IMR-90 (cell line): ENCODE measurements around the gene ARL6. TPM values are rescaled to one million over a fixed set of nuclear protein-coding genes. Genes with fewer than 3 reads are reported as not detected.

Experiments used
- ATAC-seq: fragments of 200-7000 bp; cut with Tn5 transposase; 2 replicates; pipeline ENCODE4 v1.9.1; 2020; ENCODE audit warnings: low read depth, mild to moderate bottlenecking, moderate library complexity
- BruUV-seq: library from RNA; stranded (reverse); fragments of 400-500 nt; replicated peaks from 2 replicates; lab custom pipeline; 2021; lab: Mats Ljungman, UMichigan
- CTCF ChIA-PET: fragments of 300-600 bp; formaldehyde crosslinking; extraction: SDS; loops from one replicate; lab custom pipeline; 2021; ENCODE audit warnings: antibody characterized with exemption; lab: Yijun Ruan, JAX
- POLR2A ChIA-PET: fragments of 300-600 bp; sonication (Branson Sonifier 250); formaldehyde crosslinking; loops from one replicate; lab custom pipeline; 2022; ENCODE audit warnings: antibody characterized with exemption; ENCODE audit not compliant: unreplicated experiment; lab: Charles Lee
- DNase-seq: peaks from one replicate; pipeline ENCODE4 v3.0.0; 2013
- H2AFZ ChIP-seq: replicated peaks from 2 replicates; pipeline ENCODE3; 2013; ENCODE audit warnings: low read length, mild to moderate bottlenecking; ENCODE audit not compliant: poor library complexity
- H2AK5ac ChIP-seq: 2 replicates; pipeline ENCODE4 v1.6.1; 2013; ENCODE audit warnings: low read depth, low read length, inconsistent platforms
- H2AK9ac ChIP-seq: replicated peaks from 2 replicates; pipeline ENCODE3; 2013; ENCODE audit warnings: mild to moderate bottlenecking, low read depth, low read length, moderate library complexity; ENCODE audit not compliant: poor library complexity
- H2BK120ac ChIP-seq: 2 replicates; pipeline ENCODE4 v1.6.1; 2013; ENCODE audit warnings: low read depth, low read length, inconsistent platforms
- H2BK15ac ChIP-seq: 3 replicates; pipeline ENCODE4 v1.6.1; 2013; ENCODE audit warnings: low read depth, low read length, inconsistent platforms
- H2BK20ac ChIP-seq: 2 replicates; pipeline ENCODE4 v1.6.1; 2013; ENCODE audit warnings: low read depth, mild to moderate bottlenecking, inconsistent platforms, low read length, moderate library complexity
- H2BK5ac ChIP-seq: 2 replicates; pipeline ENCODE4 v1.6.1; 2013; ENCODE audit warnings: mild to moderate bottlenecking, low read depth, low read length, inconsistent platforms; ENCODE audit not compliant: poor library complexity, severe bottlenecking
- H3K14ac ChIP-seq: replicated peaks from 2 replicates; pipeline ENCODE4 v1.6.1; 2013; ENCODE audit warnings: low read depth, low read length, inconsistent platforms
- H3K18ac ChIP-seq: 2 replicates; pipeline ENCODE4 v1.6.1; 2013; ENCODE audit warnings: low read depth, low read length, control low read depth
- H3K23ac ChIP-seq: 2 replicates; pipeline ENCODE4 v1.6.1; 2013; ENCODE audit warnings: low read depth, low read length, inconsistent platforms
- H3K27ac ChIP-seq: 2 replicates; pipeline ENCODE4 v1.5.1; 2013; ENCODE audit warnings: mild to moderate bottlenecking, control low read depth, low read length; ENCODE audit not compliant: insufficient read depth
- H3K27me3 ChIP-seq: 2 replicates; pipeline ENCODE4 v1.6.1; 2013; ENCODE audit warnings: low read length; ENCODE audit not compliant: control insufficient read depth, insufficient read depth
- H3K36me3 ChIP-seq: 2 replicates; pipeline ENCODE4 v1.6.1; 2013; ENCODE audit warnings: low read length, mixed read lengths; ENCODE audit not compliant: control insufficient read depth, insufficient read depth
- H3K4ac ChIP-seq: 2 replicates; pipeline ENCODE4 v1.6.1; 2013; ENCODE audit warnings: low read depth, low read length, inconsistent platforms
- H3K4me1 ChIP-seq: 2 replicates; pipeline ENCODE4 v1.6.1; 2013; ENCODE audit warnings: low read length, mixed read lengths; ENCODE audit not compliant: control insufficient read depth, insufficient read depth
- H3K4me2 ChIP-seq: 2 replicates; pipeline ENCODE4 v1.6.1; 2013; ENCODE audit warnings: low read depth, mild to moderate bottlenecking, control low read depth, low read length, moderate library complexity
- H3K4me3 ChIP-seq: 2 replicates; pipeline ENCODE4 v1.5.1; 2013; ENCODE audit warnings: low read depth, mild to moderate bottlenecking, control low read depth, low read length, moderate library complexity; ENCODE audit not compliant: insufficient read depth
- H3K56ac ChIP-seq: 2 replicates; pipeline ENCODE4 v1.6.1; 2013; ENCODE audit warnings: low read length, inconsistent platforms; ENCODE audit not compliant: insufficient read depth; ENCODE audit errors: extremely low read depth
- H3K79me1 ChIP-seq, 2 experiments: 2 replicates each; pipeline ENCODE4 v1.6.1; 2013; ENCODE audit warnings: low read length in 2 of 2, inconsistent platforms in 1 of 2, low read depth in 1 of 2
- H3K9ac ChIP-seq: 2 replicates; pipeline ENCODE4 v1.6.1; 2013; ENCODE audit warnings: low read depth, low read length, control low read depth
- H3K9me1 ChIP-seq: 2 replicates; pipeline ENCODE4 v1.6.1; 2013; ENCODE audit warnings: low read length, inconsistent platforms; ENCODE audit not compliant: insufficient read depth
- H3K9me3 ChIP-seq: 2 replicates; pipeline ENCODE4 v1.6.1; 2013; ENCODE audit warnings: low read length; ENCODE audit not compliant: control insufficient read depth, insufficient read depth
- H4K20me1 ChIP-seq: 2 replicates; pipeline ENCODE4 v1.6.1; 2013; ENCODE audit warnings: low read length, inconsistent platforms; ENCODE audit not compliant: insufficient read depth
- H4K5ac ChIP-seq: 2 replicates; pipeline ENCODE4 v1.6.1; 2013; ENCODE audit warnings: mild to moderate bottlenecking, low read depth, low read length, control low read depth
- H4K8ac ChIP-seq, 2 experiments: 2 replicates each; pipeline ENCODE4 v1.6.1; 2013; ENCODE audit warnings: low read depth in 2 of 2, low read length in 2 of 2, control low read depth in 1 of 2, inconsistent platforms in 1 of 2
- H4K91ac ChIP-seq: 2 replicates; pipeline ENCODE4 v1.6.1; 2013; ENCODE audit warnings: low read depth, low read length, inconsistent platforms; ENCODE audit not compliant: insufficient read depth
- CHD1 ChIP-seq: IDR thresholded peaks from 2 replicates; pipeline ENCODE4 v1.6.1; 2012; ENCODE audit warnings: low read depth, low read length, improper control_type of control experiment
- CTCF ChIP-seq: conservative IDR thresholded peaks from 2 replicates; pipeline ENCODE4 v1.5.1; 2012; ENCODE audit warnings: mild to moderate bottlenecking, low read depth, low read length, improper control_type of control experiment
- ELK1 ChIP-seq: fragments of 150-350 bp; IDR thresholded peaks from 2 replicates; pipeline ENCODE4 v1.6.1; 2016; ENCODE audit warnings: low read depth, mild to moderate bottlenecking, low read length, moderate library complexity, borderline replicate concordance
- MAZ ChIP-seq: IDR thresholded peaks from 2 replicates; pipeline ENCODE4 v1.6.1; 2012; ENCODE audit warnings: low read depth, mild to moderate bottlenecking, low read length, improper control_type of control experiment, moderate library complexity, borderline replicate concordance
- NFE2L2 ChIP-seq: fragments of 150-350 bp; IDR thresholded peaks from 2 replicates; pipeline ENCODE4 v1.6.1; 2016; ENCODE audit warnings: low read depth, mild to moderate bottlenecking, low read length
- POLR2A ChIP-seq: IDR thresholded peaks from 2 replicates; pipeline ENCODE4 v1.6.1; 2012; ENCODE audit warnings: mild to moderate bottlenecking, low read depth, low read length
- WGBS, 2 experiments: methylation state at CpG; one replicate each; pipeline versions ENCODE4 v1.1.5 to v1.1.7; 2013; ENCODE audit warnings: missing lambda C conversion rate in 2 of 2; ENCODE audit not compliant: insufficient read length in 1 of 2; ENCODE audit errors: extremely low coverage in 2 of 2; 5-methylcytosine and 5-hydroxymethylcytosine counted together
- dilution Hi-C: fragments of 300-500 bp; cut with HindIII; formaldehyde crosslinking; loops from one replicate; pipeline ENCODE4 v1.14.3; 2018; ENCODE audit warnings: low sequenced_read_pairs; ENCODE audit not compliant: unreplicated experiment
- in situ Hi-C: fragments of 300-500 bp; cut with MboI; formaldehyde crosslinking; loops from 3 replicates; pipeline ENCODE4 v1.14.3; 2019; ENCODE audit warnings: low sequenced_read_pairs, inconsistent platforms, mixed read lengths
- intact Hi-C: fragments of 100-400 bp; cut with micrococcal nuclease; formaldehyde crosslinking; loops from 2 replicates; pipeline ENCODE4 v1.10.0; 2022
- polyA plus RNA-seq, 3 experiments: library from polyadenylated mRNA; depleted of rRNA; stranded (reverse); fragments of >200 nt; gene quantifications; 2 replicates each; pipeline ENCODE4 v1.2.3, GENCODE V29; 2012; ENCODE audit warnings: low replicate concordance in 1 of 3
- total RNA-seq: library from RNA; depleted of rRNA; stranded (reverse); fragments of >200 nt; gene quantifications from 2 replicates; pipeline ENCODE4 v1.2.3, GENCODE V29; 2012

ARL6 gene
- total and polyA plus RNA-seq, 2 of the 4 experiments (the other 2 are of a cell fraction), result 3.1 to 3.4 TPM

- H2AFZ ChIP-seq, result peak within 1 kb of the TSS; percentile 98
- no peak within 1 kb of the TSS for H2AK5ac ChIP-seq
- H3K23ac ChIP-seq, result peak within 1 kb of the TSS; percentile 90
- H3K27me3 ChIP-seq, result 0 out of 2 replicates have a peak, but pooled peaks cover 2% of the 10 kb centered on the region
- peak within 1 kb of the TSS; percentile 78 for H2AK9ac ChIP-seq
- H3K36me3 ChIP-seq, result no peaks in the 10 kb centered on the region
- peak within 1 kb of the TSS; percentile 91 for H3K14ac ChIP-seq
- H3K27ac ChIP-seq, result peak within 1 kb of the TSS; percentile 64
- peak within 1 kb of the TSS; percentile 83 for H3K4me3 ChIP-seq
- no peaks in the 10 kb centered on the region for H4K20me1 ChIP-seq
- CTCF ChIA-PET, result interaction anchor here (1.4 kb wide), 1 partner anchor 200 kb away, joined by 4 read pairs; no protein-coding TSS in a partner anchor
- no peaks in the 10 kb centered on the region for H3K9me3 ChIP-seq
- no peaks in the 10 kb centered on the region for H3K9me1 ChIP-seq
- H3K4me2 ChIP-seq, result peak within 1 kb of the TSS; percentile 89
- DNase-seq (peak; percentile 75), ATAC-seq (peak; percentile 98)
- dilution Hi-C loops, result loop anchor here (25.0 kb wide), 1 partner anchor 190 kb away; no protein-coding TSS in a partner anchor
- TF ChIP-seq CTCF (peak; percentile 31; the same call in 1 of the 2 replicates), ELK1 (no peak), POLR2A (peak; percentile 81; the same call in 1 of the 2 replicates), NFE2L2 (no peak), CHD1 (0 out of 2 replicates have a peak, but pooled peaks have one; percentile 33), MAZ (peak; percentile 72; the same call in 1 of the 2 replicates)
- BruUV-seq, result no TSS peak
- peak within 1 kb of the TSS; percentile 40 to 68; a peak in 3 of 4 replicates for H4K8ac ChIP-seq
- H2BK120ac ChIP-seq, result peak within 1 kb of the TSS; percentile 86; the same call in 1 of the 2 replicates
- H3K9ac ChIP-seq, result peak within 1 kb of the TSS; percentile 76
- peak within 1 kb of the TSS; percentile 52 for H3K56ac ChIP-seq
- peaks cover 3% of the 10 kb centered on the region for H3K4me1 ChIP-seq
- peak within 1 kb of the TSS; percentile 74 for H3K18ac ChIP-seq
- H3K79me1 ChIP-seq, result peaks cover 20 to 21% of the 10 kb centered on the region in 2 experiments
- peak within 1 kb of the TSS; percentile 65 for H4K5ac ChIP-seq
- no peak within 1 kb of the TSS for H2BK15ac ChIP-seq
- in situ Hi-C loops, result loop anchor here (25.0 kb wide), 1 partner anchor 765 kb away; the partner anchor contains the start of gene CPOX
- intact Hi-C loops, result loop anchor here (1.0 to 5.0 kb wide), 4 partner anchors 51 to 201 kb away; no protein-coding TSS in a partner anchor
- H2BK5ac ChIP-seq, result peak within 1 kb of the TSS; percentile 64
- 0% methylated on average over 15 of the region's 66 CpGs; no CpG with 5 or more reads in 1 of the 2 experiments for WGBS, 2 experiments
- H2BK20ac ChIP-seq, result peak within 1 kb of the TSS; percentile 53; the same call in 1 of the 2 replicates
- H4K91ac ChIP-seq, result no peak within 1 kb of the TSS; the same call in none of the 2 replicates
- peak within 1 kb of the TSS; percentile 56 for H3K4ac ChIP-seq
- POLR2A ChIA-PET, result no interaction called here
These were observed 57.3 kb downstream of the ARL6 start, which contains the start of gene CRYBG3 for GRCh38 chr3:97821774-97822358. Gene CRYBG3 (plus strand): TSS chr3:97822011. CDS start chr3:97822207, 196 bp downstream.
